ENCODE data around the gene TMEM270.

DNA sequence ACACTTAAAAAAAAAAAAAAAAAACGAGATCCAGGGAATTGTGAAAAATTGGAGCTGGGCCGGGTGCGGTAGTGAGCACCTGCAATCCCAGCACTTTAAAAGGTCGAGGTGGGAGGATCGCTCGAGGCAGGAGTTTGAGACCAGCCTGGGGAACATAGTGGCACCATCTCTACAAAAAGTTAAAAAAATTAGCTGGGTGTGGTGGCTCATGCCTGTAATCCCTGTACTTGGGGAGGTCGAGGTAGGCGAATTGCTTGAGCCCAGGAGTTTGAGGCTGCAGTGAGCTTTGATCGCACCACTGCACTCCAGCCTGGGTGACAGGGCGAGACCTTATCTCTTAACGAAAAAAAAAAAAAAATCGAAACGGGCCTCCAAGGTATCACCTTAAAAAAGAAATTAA, 28.2 kb upstream of the TMEM270 start:
- TF ChIP-seq, protein P1, sequence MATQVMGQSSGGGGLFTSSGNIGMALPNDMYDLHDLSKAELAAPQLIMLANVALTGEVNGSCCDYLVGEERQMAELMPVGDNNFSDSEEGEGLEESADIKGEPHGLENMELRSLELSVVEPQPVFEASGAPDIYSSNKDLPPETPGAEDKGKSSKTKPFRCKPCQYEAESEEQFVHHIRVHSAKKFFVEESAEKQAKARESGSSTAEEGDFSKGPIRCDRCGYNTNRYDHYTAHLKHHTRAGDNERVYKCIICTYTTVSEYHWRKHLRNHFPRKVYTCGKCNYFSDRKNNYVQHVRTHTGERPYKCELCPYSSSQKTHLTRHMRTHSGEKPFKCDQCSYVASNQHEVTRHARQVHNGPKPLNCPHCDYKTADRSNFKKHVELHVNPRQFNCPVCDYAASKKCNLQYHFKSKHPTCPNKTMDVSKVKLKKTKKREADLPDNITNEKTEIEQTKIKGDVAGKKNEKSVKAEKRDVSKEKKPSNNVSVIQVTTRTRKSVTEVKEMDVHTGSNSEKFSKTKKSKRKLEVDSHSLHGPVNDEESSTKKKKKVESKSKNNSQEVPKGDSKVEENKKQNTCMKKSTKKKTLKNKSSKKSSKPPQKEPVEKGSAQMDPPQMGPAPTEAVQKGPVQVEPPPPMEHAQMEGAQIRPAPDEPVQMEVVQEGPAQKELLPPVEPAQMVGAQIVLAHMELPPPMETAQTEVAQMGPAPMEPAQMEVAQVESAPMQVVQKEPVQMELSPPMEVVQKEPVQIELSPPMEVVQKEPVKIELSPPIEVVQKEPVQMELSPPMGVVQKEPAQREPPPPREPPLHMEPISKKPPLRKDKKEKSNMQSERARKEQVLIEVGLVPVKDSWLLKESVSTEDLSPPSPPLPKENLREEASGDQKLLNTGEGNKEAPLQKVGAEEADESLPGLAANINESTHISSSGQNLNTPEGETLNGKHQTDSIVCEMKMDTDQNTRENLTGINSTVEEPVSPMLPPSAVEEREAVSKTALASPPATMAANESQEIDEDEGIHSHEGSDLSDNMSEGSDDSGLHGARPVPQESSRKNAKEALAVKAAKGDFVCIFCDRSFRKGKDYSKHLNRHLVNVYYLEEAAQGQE (IDR thresholded peaks at IDR 0.05; ENCODE audit: insufficient read depth in 1 of 2, low read depth in 2 of 2, low read length in 1 of 2), result no peak
- TF ChIP-seq, protein P2, sequence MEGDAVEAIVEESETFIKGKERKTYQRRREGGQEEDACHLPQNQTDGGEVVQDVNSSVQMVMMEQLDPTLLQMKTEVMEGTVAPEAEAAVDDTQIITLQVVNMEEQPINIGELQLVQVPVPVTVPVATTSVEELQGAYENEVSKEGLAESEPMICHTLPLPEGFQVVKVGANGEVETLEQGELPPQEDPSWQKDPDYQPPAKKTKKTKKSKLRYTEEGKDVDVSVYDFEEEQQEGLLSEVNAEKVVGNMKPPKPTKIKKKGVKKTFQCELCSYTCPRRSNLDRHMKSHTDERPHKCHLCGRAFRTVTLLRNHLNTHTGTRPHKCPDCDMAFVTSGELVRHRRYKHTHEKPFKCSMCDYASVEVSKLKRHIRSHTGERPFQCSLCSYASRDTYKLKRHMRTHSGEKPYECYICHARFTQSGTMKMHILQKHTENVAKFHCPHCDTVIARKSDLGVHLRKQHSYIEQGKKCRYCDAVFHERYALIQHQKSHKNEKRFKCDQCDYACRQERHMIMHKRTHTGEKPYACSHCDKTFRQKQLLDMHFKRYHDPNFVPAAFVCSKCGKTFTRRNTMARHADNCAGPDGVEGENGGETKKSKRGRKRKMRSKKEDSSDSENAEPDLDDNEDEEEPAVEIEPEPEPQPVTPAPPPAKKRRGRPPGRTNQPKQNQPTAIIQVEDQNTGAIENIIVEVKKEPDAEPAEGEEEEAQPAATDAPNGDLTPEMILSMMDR (IDR thresholded peaks at IDR 0.05), result no peak
- no peak for TF ChIP-seq POLR2AphosphoS5 (IDR thresholded peaks at IDR 0.05; ENCODE audit: low read depth, low read length)

Data from Panc1 (cell line).